Prostate gland (tissue), 2 donors: ENCODE results near the gene DPP9. TPM values are rescaled to one million over a fixed set of nuclear protein-coding genes. Genes with fewer than 3 reads are reported as not detected.
"Not testable (repeated sequence)": the region's sequence is repeated elsewhere in the genome, so short reads cannot be mapped to it uniquely, and the experiment has no call there.

ENCODE experiments used
- DNase-seq: peaks from one replicate; pipeline ENCODE4 v3.0.0-alpha.2; 2019; ENCODE audit warnings: low spot score
- H3K27ac ChIP-seq, 2 donors: fragments of 200-600 bp; sonication (generic); 2 replicates each; pipeline ENCODE4 v1.5.1; 2017 to 2019
- H3K27me3 ChIP-seq: fragments of 200-600 bp; sonication (generic); replicated peaks from 2 replicates; pipeline ENCODE4 v1.5.1; 2019; ENCODE audit not compliant: insufficient read depth
- H3K36me3 ChIP-seq, 2 donors: fragments of 200-600 bp; sonication (generic); 1 replicate in 1 of 2; 2 replicates in 1 of 2; pipeline versions ENCODE4 v1.5.1 to v1.8.1; 2017 to 2019
- H3K4me1 ChIP-seq: fragments of 200-600 bp; sonication (generic); replicated peaks from 2 replicates; pipeline ENCODE4 v1.5.1; 2019
- H3K4me3 ChIP-seq, 2 donors: fragments of 200-600 bp; sonication (generic); 2 replicates each; pipeline ENCODE4 v1.5.1; 2017 to 2019
- H3K9me3 ChIP-seq: fragments of 200-600 bp; sonication (generic); 2 replicates; pipeline ENCODE4 v1.5.1; 2017
- POLR2A ChIP-seq: fragments of 450-650 bp; IDR thresholded peaks from one replicate; pipeline ENCODE4 v1.6.1; 2016; ENCODE audit warnings: antibody characterized with exemption, mild to moderate bottlenecking
- POLR2AphosphoS5 ChIP-seq: sonication (generic); formaldehyde crosslinking; IDR thresholded peaks from one replicate; pipeline ENCODE4 v1.6.1; 2017; ENCODE audit warnings: antibody characterized with exemption
- WGBS: methylation state at CpG from one replicate; pipeline ENCODE4 v1.1.5; 2018; 5-methylcytosine and 5-hydroxymethylcytosine counted together
- intact Hi-C: fragments of 100-400 bp; cut with DNase I; formaldehyde crosslinking; loops from one replicate; pipeline ENCODE4 v1.14.2; 2022
- total RNA-seq, 2 donors: library from RNA; depleted of rRNA; stranded (reverse); fragments of >200 nt; gene quantifications; one replicate each; pipeline ENCODE4 v1.1.0, GENCODE V29; 2016
- TF ChIP-seq, protein P1 (sequence below), 4 experiments: fragments of 200-600 bp in 2 of 4; fragments of 450-650 bp in 2 of 4; sonication (generic) in 2 of 4; IDR thresholded peaks; 1 replicate in 3 of 4; 2 replicates in 1 of 4; pipeline ENCODE4 v1.5.1; 2016 to 2019; ENCODE audit warnings: antibody characterized with exemption in 4 of 4, mild to moderate bottlenecking in 2 of 4, moderate library complexity in 2 of 4

DPP9 gene
- total RNA-seq, 2 donors from 2014 or later: 53.5 to 116 TPM

GRCh38 chr19:4686700-4687099 is 36.9 kb downstream of the DPP9 start:
- intact Hi-C loops: no loop called here
- Histone ChIP-seq H3K27me3 (no peaks in the 10 kb centered on the region), H3K36me3 (peaks cover 17 to 27% of the 10 kb centered on the region in 2 donors), H3K4me1 (no peaks in the 10 kb centered on the region), H3K27ac (no peak overlapping the region), H3K9me3 (no peaks in the 10 kb centered on the region), H3K4me3 (no peak overlapping the region)
- 92% methylated on average over 10 of the region's 10 CpGs for WGBS
- DNase-seq: no peak
- TF ChIP-seq, protein P1, sequence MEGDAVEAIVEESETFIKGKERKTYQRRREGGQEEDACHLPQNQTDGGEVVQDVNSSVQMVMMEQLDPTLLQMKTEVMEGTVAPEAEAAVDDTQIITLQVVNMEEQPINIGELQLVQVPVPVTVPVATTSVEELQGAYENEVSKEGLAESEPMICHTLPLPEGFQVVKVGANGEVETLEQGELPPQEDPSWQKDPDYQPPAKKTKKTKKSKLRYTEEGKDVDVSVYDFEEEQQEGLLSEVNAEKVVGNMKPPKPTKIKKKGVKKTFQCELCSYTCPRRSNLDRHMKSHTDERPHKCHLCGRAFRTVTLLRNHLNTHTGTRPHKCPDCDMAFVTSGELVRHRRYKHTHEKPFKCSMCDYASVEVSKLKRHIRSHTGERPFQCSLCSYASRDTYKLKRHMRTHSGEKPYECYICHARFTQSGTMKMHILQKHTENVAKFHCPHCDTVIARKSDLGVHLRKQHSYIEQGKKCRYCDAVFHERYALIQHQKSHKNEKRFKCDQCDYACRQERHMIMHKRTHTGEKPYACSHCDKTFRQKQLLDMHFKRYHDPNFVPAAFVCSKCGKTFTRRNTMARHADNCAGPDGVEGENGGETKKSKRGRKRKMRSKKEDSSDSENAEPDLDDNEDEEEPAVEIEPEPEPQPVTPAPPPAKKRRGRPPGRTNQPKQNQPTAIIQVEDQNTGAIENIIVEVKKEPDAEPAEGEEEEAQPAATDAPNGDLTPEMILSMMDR (IDR thresholded peaks at IDR 0.05): no peak
- TF ChIP-seq POLR2A (no peak), POLR2AphosphoS5 (no peak)

- TF ChIP-seq POLR2A (no peak), POLR2AphosphoS5 (no peak)
- TF ChIP-seq, protein P1 (IDR thresholded peaks at IDR 0.05): no peak
- peaks cover 11 to 29% of the 10 kb centered on the region in 2 donors for H3K36me3 ChIP-seq
- H3K27me3 ChIP-seq: no peaks in the 10 kb centered on the region
- H3K27ac ChIP-seq: no peak overlapping the region
- no peak overlapping the region for H3K4me3 ChIP-seq
- WGBS: 89% methylated on average over 28 of the region's 28 CpGs
- no peaks in the 10 kb centered on the region for H3K4me1 ChIP-seq
- DNase-seq: no peak
- intact Hi-C loops: no loop called here
- no peaks in the 10 kb centered on the region for H3K9me3 ChIP-seq
Observed at GRCh38 chr19:4684312-4685095, 39.1 kb downstream of the DPP9 start.

- no peaks in the 10 kb centered on the region for H3K9me3 ChIP-seq
- intact Hi-C loops: no loop called here
- no peak overlapping the region for H3K4me3 ChIP-seq
- H3K27ac ChIP-seq: no peak overlapping the region
- no peak for DNase-seq
- WGBS: 93% methylated on average over 45 of the region's 45 CpGs
- no peaks in the 10 kb centered on the region for H3K27me3 ChIP-seq
- H3K4me1 ChIP-seq: no peaks in the 10 kb centered on the region
- no peak for TF ChIP-seq POLR2A
- TF ChIP-seq, protein P1 (IDR thresholded peaks at IDR 0.05): no peak
- TF ChIP-seq POLR2AphosphoS5: no peak
- peaks cover 0 to 21% of the 10 kb centered on the region in 2 donors for H3K36me3 ChIP-seq
Observed at GRCh38 chr19:4682417-4683200, 41.0 kb downstream of the DPP9 start.

- intact Hi-C loops, H3K9me3 ChIP-seq, DNase-seq, H3K4me3 ChIP-seq, H3K27ac ChIP-seq, H3K4me1 ChIP-seq, H3K27me3 ChIP-seq: not testable (repeated sequence)
- 97% methylated on average over 7 of the region's 7 CpGs for WGBS
- H3K36me3 ChIP-seq: peaks cover 0 to 23% of the 10 kb centered on the region in 2 donors
Observed at GRCh38 chr19:4680021-4680420, 43.6 kb downstream of the DPP9 start.

- no peaks in the 10 kb centered on the region for H3K4me1 ChIP-seq
- H3K27me3 ChIP-seq: no peaks in the 10 kb centered on the region
- H3K27ac ChIP-seq: no peak overlapping the region
- WGBS: 67% methylated on average over 34 of the region's 34 CpGs
- H3K4me3 ChIP-seq: no peak overlapping the region
- intact Hi-C loops: no loop called here
- no peak for DNase-seq
- H3K9me3 ChIP-seq: no peaks in the 10 kb centered on the region
- TF ChIP-seq, protein P1 (IDR thresholded peaks at IDR 0.05): no peak
- no peak for TF ChIP-seq POLR2A
- TF ChIP-seq POLR2AphosphoS5: no peak
- peaks cover 0 to 23% of the 10 kb centered on the region in 2 donors for H3K36me3 ChIP-seq
Observed at GRCh38 chr19:4678881-4679790, 44.5 kb downstream of the DPP9 start.
